GM12874 (cell line): ENCODE data around the gene PSTPIP1.

Experiments used
- TF ChIP-seq, protein P1 (sequence below): IDR thresholded peaks from 2 replicates; pipeline ENCODE4 v1.5.1; 2011; ENCODE audit warnings: low read depth, mild to moderate bottlenecking, control low read depth, low read length, moderate library complexity; ENCODE audit not compliant: insufficient read depth

PSTPIP1 gene

GRCh38 chr15:77004189-77004588 lies 9.3 kb downstream of the PSTPIP1 start:
- TF ChIP-seq, protein P1, sequence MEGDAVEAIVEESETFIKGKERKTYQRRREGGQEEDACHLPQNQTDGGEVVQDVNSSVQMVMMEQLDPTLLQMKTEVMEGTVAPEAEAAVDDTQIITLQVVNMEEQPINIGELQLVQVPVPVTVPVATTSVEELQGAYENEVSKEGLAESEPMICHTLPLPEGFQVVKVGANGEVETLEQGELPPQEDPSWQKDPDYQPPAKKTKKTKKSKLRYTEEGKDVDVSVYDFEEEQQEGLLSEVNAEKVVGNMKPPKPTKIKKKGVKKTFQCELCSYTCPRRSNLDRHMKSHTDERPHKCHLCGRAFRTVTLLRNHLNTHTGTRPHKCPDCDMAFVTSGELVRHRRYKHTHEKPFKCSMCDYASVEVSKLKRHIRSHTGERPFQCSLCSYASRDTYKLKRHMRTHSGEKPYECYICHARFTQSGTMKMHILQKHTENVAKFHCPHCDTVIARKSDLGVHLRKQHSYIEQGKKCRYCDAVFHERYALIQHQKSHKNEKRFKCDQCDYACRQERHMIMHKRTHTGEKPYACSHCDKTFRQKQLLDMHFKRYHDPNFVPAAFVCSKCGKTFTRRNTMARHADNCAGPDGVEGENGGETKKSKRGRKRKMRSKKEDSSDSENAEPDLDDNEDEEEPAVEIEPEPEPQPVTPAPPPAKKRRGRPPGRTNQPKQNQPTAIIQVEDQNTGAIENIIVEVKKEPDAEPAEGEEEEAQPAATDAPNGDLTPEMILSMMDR, result no peak

GRCh38 chr15:77009176-77009575 lies 14.2 kb downstream of the PSTPIP1 start:
- TF ChIP-seq, protein P1, result no peak

DNA sequence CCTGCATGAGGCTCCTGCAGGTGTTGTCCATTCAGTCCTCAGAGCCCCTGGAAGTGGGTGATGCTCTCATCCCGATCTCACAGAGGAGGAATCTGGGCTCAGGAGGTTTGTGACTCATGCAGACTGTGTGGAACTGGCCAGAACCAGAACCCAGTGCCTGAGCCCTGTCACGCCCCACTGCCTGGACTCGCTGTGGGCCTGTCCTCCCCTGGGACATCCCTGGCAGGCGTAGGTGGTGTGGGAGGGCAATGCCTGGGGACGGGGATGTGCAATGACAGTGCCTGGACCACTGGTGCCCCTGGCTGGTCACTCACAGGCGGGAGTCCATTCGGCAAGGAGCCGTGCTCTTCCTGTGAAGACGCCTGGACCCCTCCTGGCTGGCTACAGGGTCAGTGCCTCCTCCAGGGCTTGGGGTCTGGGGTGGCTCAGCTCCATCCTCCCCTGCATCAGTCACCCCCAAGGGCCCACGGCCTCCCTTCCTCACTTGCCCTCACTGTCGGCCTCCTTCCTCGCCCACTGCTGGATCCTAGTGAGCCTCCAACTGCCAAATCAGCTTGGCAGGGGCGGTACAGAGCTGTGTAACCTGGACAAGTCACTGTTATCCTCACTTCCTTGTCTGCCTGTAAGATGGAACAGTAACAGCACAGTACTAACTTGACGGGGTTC lies 14.9 kb downstream of the PSTPIP1 start:
- TF ChIP-seq, protein P1, result no peak

DNA sequence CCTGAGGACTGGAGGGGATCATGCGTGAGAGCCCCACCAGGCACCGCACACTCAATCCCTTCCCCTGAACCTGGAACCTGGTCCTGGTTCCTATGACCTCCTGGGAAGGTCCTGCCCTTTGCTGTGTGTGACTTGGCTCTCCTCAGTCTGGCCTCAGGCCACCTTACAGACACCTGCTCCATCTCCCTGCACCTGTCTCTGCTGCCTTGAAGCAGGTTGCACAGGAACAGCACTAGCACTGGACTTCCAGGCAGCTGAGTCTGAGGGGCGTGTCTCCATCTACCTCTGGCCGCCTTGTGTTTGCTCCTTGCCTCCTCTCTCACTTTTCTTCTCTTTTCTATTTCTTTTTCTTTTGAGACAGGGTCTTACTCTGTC lies 15.4 kb downstream of the PSTPIP1 start:
- TF ChIP-seq, protein P1, result no peak

DNA sequence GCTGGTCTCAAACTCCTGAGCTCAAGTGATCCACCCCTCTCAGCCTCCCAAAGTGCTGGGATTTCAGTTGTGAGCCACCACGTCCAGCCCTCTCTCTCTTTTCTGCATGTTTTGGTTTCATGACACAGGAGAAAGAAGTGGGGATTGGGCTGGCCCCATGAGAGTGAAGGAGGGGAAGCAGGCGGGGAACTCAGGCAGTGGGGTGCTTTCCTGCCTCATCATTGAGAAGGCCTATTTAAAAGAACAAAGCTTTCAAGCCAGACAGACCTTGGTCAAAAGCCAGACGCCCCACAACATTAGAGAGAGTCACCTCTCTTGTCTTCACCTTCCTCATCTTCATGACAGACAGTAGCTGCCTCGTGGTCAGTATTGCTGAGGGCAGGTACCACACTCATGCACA lies 15.9 kb downstream of the PSTPIP1 start:
- TF ChIP-seq, protein P1, result no peak

DNA sequence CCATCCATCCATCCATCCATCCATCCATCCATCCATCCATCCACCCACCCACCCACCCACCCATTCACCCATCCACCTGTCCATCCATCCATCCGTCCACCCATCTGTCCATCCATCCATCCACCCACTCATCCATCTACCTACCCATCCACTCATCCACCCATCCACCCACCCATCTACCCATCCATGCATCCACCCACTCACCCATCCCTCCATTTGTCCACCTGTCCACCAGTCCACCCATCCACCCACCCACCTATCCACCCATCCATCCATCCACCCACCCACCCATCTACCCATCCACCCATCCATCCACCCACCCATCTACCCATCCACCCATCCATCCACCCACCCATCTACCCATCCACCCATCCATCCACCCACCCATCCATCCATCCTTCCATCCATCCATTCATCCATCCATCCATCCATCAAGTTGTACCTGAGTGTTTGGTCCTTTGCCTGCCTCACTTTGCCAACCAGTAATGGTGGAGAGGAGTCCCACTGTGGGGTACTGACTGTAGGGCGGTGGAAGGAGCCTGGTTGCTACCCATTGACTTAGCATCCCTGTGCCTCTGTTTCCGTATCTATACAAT lies 17.3 kb downstream of the PSTPIP1 start:
- TF ChIP-seq, protein P1, result no peak

- TF ChIP-seq, protein P1, result no peak
Observed at GRCh38 chr15:77012868-77013267, 17.9 kb downstream of the PSTPIP1 start.
